ENCODE results near the gene PTGER3. TPM values are rescaled to one million over a fixed set of nuclear protein-coding genes. Genes with fewer than 3 reads are reported as not detected.

Gene PTGER3
- total and polyA plus RNA-seq, 10 of the 15 experiments (the other 5 are each of a cell fraction or from before 2014, with no cell fraction given) = under 0.01 to 0.04 (median 0.02) TPM; not detected in 7

DNA sequence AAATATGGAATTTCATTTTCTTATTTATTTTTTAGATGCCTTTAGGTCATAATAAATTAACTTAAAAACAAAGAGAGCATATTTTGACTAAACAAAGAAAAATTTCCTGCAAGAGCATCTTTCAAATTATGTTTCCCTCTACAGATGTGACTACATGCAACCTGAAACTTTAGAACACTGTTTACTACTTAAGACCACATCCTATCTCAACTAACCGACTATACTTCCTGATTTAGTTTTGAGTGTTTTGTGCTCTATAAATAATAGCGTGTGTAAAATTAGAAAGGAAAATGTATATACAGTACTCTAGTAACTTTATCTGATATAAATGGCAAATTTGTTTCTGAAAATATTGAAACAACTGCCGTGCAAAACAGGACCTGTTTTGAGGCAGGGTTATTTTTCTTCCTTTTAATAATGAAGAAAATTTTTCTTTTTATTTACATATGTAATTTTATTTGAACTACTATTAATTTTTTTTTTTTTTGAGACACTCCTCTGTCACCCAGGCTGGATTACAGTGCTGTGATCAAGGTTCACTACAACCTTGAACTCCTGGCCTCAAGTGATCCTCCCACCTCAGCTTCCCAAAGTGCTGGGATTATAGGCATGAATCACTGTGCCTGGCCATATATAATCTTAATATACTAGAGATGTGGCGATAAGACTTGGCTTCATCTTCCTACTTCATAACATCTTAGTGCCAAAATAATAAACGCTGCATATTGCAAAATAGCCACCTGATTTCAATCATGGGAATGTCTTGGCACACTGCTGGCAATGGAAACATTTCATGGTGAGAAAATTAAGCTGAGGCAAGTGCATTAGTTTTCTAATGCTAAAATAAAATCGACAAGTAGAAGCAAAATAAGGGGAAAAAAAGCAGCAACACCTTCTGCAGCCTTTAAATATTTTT lies 21.0 kb upstream of the PTGER3 start:
- H3K9ac ChIP-seq (ENCODE audit: control insufficient read depth, insufficient read depth, low read length) = no peak overlapping the region
- BruUV-seq (replicated peaks) = no TSS peak
- no peaks in the 10 kb centered on the region for H4K20me1 ChIP-seq (ENCODE audit: control insufficient read depth, insufficient read depth)
- H3K4me3 ChIP-seq = no peak overlapping the region
- FAIRE-seq (peak; percentile 59), ATAC-seq (peak; percentile 77), DNase-seq (ENCODE audit: low read depth, low spot score) (no peak)
- H3K4me2 ChIP-seq (ENCODE audit: control insufficient read depth, insufficient read depth) = no peak overlapping the region
- ChIA-PET SMC1A (ENCODE audit: uncharacterized antibody, unreplicated experiment) (no interaction called here), CTCF (interaction anchor here (1.2 kb wide), 1 partner anchor 12 kb away, joined by 6 read pairs; the partner anchor contains the start of gene ZRANB2), POLR2A (no interaction called here), RAD21 (ENCODE audit: unreplicated experiment) (no interaction called here)
- no peaks in the 10 kb centered on the region for H3K9me3 ChIP-seq (replicated peaks; ENCODE audit: control insufficient read depth, insufficient read depth, low read length)
- no peak overlapping the region for H2AFZ ChIP-seq (ENCODE audit: control insufficient read depth, low read depth, low read length)
- in situ Hi-C loops (cut with MboI) (no loop called here), intact Hi-C loops (cut with micrococcal nuclease; ENCODE audit: unreplicated experiment) (no loop called here)
- H3K4me1 ChIP-seq (ENCODE audit: control insufficient read depth, insufficient read depth, low read length) = peaks cover 7% of the 10 kb centered on the region; the same call in 1 of the 2 replicates
- no peaks in the 10 kb centered on the region for H3K27me3 ChIP-seq (replicated peaks in 1 of 2; ENCODE audit: control insufficient read depth in 2 of 2, insufficient read depth in 2 of 2, low read length in 1 of 2)
- H3K27ac ChIP-seq (ENCODE audit: control insufficient read depth, insufficient read depth) = no peak overlapping the region
- 50% methylated on average over 6 of the region's 6 CpGs for WGBS (ENCODE audit: insufficient coverage, insufficient replicate concordance, low lambda C conversion rate, missing lambda C conversion rate)
- H3K36me3 ChIP-seq (ENCODE audit: control insufficient read depth in 2 of 2, insufficient read depth in 2 of 2, low read length in 1 of 2) = peaks cover 3 to 30% of the 10 kb centered on the region in 2 experiments
- peaks cover 1% of the 10 kb centered on the region; the same call in 1 of the 2 replicates for H3K79me2 ChIP-seq (ENCODE audit: control insufficient read depth, insufficient read depth, low read length)
- TF ChIP-seq ZZZ3 (IDR thresholded peaks at IDR 0.05; ENCODE audit: control insufficient read depth, insufficient read length, low read depth) = no peak
- TF ChIP-seq, protein P1, sequence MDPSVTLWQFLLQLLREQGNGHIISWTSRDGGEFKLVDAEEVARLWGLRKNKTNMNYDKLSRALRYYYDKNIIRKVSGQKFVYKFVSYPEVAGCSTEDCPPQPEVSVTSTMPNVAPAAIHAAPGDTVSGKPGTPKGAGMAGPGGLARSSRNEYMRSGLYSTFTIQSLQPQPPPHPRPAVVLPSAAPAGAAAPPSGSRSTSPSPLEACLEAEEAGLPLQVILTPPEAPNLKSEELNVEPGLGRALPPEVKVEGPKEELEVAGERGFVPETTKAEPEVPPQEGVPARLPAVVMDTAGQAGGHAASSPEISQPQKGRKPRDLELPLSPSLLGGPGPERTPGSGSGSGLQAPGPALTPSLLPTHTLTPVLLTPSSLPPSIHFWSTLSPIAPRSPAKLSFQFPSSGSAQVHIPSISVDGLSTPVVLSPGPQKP (IDR thresholded peaks at IDR 0.05; ENCODE audit: low read depth, low read length) = no peak
- TF ChIP-seq, protein P2, sequence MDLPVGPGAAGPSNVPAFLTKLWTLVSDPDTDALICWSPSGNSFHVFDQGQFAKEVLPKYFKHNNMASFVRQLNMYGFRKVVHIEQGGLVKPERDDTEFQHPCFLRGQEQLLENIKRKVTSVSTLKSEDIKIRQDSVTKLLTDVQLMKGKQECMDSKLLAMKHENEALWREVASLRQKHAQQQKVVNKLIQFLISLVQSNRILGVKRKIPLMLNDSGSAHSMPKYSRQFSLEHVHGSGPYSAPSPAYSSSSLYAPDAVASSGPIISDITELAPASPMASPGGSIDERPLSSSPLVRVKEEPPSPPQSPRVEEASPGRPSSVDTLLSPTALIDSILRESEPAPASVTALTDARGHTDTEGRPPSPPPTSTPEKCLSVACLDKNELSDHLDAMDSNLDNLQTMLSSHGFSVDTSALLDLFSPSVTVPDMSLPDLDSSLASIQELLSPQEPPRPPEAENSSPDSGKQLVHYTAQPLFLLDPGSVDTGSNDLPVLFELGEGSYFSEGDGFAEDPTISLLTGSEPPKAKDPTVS (IDR thresholded peaks at IDR 0.05; ENCODE audit: low read depth, low read length) = no peak
- TF ChIP-seq POLR2AphosphoS5 (IDR thresholded peaks at IDR 0.05; ENCODE audit: low read length) = no peak
- no peak for TF ChIP-seq ASH2L (IDR thresholded peaks at IDR 0.05; ENCODE audit: borderline replicate concordance, low read depth)
- TF ChIP-seq ETV6 (conservative IDR thresholded peaks at IDR 0.05 in 1 of 2, IDR thresholded peaks at IDR 0.05 in 1 of 2; ENCODE audit: borderline replicate concordance in 1 of 2, low read depth in 1 of 2) = no peak
- no peak for TF ChIP-seq ZNF217 (IDR thresholded peaks at IDR 0.05)
- TF ChIP-seq, protein P3, sequence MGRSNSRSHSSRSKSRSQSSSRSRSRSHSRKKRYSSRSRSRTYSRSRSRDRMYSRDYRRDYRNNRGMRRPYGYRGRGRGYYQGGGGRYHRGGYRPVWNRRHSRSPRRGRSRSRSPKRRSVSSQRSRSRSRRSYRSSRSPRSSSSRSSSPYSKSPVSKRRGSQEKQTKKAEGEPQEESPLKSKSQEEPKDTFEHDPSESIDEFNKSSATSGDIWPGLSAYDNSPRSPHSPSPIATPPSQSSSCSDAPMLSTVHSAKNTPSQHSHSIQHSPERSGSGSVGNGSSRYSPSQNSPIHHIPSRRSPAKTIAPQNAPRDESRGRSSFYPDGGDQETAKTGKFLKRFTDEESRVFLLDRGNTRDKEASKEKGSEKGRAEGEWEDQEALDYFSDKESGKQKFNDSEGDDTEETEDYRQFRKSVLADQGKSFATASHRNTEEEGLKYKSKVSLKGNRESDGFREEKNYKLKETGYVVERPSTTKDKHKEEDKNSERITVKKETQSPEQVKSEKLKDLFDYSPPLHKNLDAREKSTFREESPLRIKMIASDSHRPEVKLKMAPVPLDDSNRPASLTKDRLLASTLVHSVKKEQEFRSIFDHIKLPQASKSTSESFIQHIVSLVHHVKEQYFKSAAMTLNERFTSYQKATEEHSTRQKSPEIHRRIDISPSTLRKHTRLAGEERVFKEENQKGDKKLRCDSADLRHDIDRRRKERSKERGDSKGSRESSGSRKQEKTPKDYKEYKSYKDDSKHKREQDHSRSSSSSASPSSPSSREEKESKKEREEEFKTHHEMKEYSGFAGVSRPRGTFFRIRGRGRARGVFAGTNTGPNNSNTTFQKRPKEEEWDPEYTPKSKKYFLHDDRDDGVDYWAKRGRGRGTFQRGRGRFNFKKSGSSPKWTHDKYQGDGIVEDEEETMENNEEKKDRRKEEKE (IDR thresholded peaks at IDR 0.05) = no peak
- TF ChIP-seq LARP7 (IDR thresholded peaks at IDR 0.05) = no peak
- TF ChIP-seq MYC (IDR thresholded peaks at IDR 0.05; ENCODE audit: insufficient read depth, insufficient read length, insufficient replicate concordance, low read length, severe bottlenecking) = no peak
- no peak for TF ChIP-seq STAT3 (IDR thresholded peaks at IDR 0.05; ENCODE audit: low read depth, low read length)
- peak; percentile 54 for TF ChIP-seq RUNX3 (IDR thresholded peaks at IDR 0.05; ENCODE audit: low read length)

All from GM12878 (cell line).